GM12801 (cell line): ENCODE data around the gene SHOC2.

Experiments
- CTCF ChIP-seq: IDR thresholded peaks from one replicate; pipeline ENCODE4 v1.5.1; 2011; ENCODE audit warnings: control low read depth; ENCODE audit not compliant: insufficient read length; ENCODE audit errors: extremely low read depth

SHOC2 gene

GRCh38 chr10:111037858-111038257, 118.5 kb downstream of the SHOC2 start:
- no peak for TF ChIP-seq CTCF

- TF ChIP-seq CTCF: no peak
Measured at GRCh38 chr10:111039522-111039921, 120.1 kb downstream of the SHOC2 start.

- no peak for TF ChIP-seq CTCF
Measured at GRCh38 chr10:111057006-111057405, 137.6 kb downstream of the SHOC2 start.
